Keratinocyte (primary cell): Measurements from ENCODE around the gene OGG1.

Experiments used
- EZH2 ChIP-seq: IDR thresholded peaks from one replicate; pipeline ENCODE4 v1.6.1; 2012; ENCODE audit warnings: inconsistent platforms, mild to moderate bottlenecking, low read length, moderate library complexity
- TF ChIP-seq, protein P1 (sequence below), 3 experiments: IDR thresholded peaks in 1 of 3; conservative IDR thresholded peaks in 1 of 3; optimal IDR thresholded peaks in 1 of 3; 2 replicates in 2 of 3; 3 replicates in 1 of 3; pipeline versions ENCODE3 to v1.5.1; 2011; ENCODE audit warnings: low read length in 3 of 3, mild to moderate bottlenecking in 3 of 3, moderate library complexity in 2 of 3, control low read depth in 1 of 3, inconsistent platforms in 1 of 3; ENCODE audit not compliant: insufficient read depth in 2 of 3; ENCODE audit errors: extremely low read depth in 1 of 3

DNA sequence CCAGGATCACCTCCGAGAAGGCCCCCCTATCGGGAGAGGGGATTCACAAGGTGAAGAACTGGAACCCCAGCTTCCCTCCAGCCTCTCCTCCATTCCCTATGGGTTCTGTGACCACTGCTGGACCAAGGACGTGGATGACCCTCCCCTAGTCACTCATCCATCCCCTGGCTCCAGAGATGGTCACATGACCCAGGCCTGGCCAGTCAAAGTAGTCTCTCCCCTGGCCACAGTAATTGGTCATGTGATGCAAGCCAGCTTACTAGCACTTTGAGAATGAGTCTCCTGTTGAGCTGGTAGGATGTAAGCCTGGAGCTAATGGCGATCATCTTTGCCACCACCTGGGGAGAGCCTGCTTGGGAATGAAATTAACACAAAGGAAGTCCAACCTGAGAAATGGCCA, 16.1 kb downstream of the OGG1 start:
- TF ChIP-seq EZH2 = no peak
- TF ChIP-seq, protein P1, sequence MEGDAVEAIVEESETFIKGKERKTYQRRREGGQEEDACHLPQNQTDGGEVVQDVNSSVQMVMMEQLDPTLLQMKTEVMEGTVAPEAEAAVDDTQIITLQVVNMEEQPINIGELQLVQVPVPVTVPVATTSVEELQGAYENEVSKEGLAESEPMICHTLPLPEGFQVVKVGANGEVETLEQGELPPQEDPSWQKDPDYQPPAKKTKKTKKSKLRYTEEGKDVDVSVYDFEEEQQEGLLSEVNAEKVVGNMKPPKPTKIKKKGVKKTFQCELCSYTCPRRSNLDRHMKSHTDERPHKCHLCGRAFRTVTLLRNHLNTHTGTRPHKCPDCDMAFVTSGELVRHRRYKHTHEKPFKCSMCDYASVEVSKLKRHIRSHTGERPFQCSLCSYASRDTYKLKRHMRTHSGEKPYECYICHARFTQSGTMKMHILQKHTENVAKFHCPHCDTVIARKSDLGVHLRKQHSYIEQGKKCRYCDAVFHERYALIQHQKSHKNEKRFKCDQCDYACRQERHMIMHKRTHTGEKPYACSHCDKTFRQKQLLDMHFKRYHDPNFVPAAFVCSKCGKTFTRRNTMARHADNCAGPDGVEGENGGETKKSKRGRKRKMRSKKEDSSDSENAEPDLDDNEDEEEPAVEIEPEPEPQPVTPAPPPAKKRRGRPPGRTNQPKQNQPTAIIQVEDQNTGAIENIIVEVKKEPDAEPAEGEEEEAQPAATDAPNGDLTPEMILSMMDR (optimal IDR thresholded peaks at IDR 0.05 in 1 of 3, IDR thresholded peaks at IDR 0.05 in 1 of 3, conservative IDR thresholded peaks at IDR 0.05 in 1 of 3; ENCODE audit: extremely low read depth in 1 of 3, insufficient read depth in 2 of 3, low read length in 3 of 3) = no peak
